Epidermal melanocyte (primary cell): ENCODE measurements around the gene GAS7.
"Not testable (repeated sequence)": the region's sequence is repeated elsewhere in the genome, so short reads cannot be mapped to it uniquely, and the experiment has no call there.

Source experiments
- DNase-seq: peaks from one replicate; pipeline ENCODE4 v3.0.0; 2011; ENCODE audit warnings: low spot score; ENCODE audit not compliant: insufficient read length

GAS7 gene

DNA sequence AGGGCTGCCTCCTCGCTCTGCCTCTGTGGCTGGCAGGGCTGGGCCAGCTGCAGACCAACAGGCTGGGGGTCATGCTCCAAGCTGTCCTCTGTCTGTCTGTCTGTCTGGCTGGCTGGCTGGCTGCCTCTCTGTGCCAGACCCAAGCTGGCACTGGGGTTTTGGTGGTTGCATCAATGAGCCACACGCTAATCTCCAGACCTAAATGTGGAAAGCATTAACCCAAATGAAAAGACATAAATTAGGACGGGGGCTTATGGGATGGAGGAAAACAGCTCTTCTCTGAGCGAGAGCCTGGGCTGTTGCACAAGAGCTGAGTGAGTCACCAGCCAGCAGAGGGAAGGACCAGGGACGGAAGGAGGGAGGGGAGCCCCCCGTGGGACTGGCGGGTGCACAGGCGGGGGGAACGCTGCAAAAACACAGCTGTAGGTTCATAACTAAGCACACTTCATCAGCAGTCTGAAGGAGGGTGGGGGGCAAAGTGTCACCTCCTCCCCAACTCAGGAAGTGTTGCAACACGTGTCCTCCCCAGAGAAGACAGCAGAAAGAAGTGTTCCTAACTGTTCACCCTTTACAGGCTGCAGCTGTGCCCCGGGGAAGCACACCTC is 83.4 kb downstream of the GAS7 start:
- peak; percentile 93 for DNase-seq

GRCh38 chr17:10112962-10113361 is 85.4 kb downstream of the GAS7 start:
- DNase-seq, result no peak

GRCh38 chr17:10111907-10112452 is 86.4 kb downstream of the GAS7 start:
- no peak for DNase-seq

DNA sequence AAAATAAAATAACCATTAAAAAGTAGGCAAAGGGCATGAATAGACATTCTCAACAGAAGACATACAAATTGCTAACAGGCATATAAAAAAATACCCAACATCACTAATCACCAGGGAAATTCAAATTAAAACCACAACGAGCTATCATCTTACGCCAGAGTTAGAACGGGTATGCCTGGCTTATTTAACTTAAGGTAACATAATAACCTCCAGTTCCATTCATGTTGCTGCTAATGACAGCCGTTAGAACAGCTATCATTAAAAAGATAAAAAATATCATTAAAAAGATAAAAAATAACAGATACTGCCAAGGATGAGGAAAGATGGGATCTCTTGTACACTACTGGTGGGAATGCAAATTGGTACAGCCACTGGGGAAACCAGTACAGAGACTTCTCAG is 89.3 kb downstream of the GAS7 start:
- DNase-seq, result no peak

DNA sequence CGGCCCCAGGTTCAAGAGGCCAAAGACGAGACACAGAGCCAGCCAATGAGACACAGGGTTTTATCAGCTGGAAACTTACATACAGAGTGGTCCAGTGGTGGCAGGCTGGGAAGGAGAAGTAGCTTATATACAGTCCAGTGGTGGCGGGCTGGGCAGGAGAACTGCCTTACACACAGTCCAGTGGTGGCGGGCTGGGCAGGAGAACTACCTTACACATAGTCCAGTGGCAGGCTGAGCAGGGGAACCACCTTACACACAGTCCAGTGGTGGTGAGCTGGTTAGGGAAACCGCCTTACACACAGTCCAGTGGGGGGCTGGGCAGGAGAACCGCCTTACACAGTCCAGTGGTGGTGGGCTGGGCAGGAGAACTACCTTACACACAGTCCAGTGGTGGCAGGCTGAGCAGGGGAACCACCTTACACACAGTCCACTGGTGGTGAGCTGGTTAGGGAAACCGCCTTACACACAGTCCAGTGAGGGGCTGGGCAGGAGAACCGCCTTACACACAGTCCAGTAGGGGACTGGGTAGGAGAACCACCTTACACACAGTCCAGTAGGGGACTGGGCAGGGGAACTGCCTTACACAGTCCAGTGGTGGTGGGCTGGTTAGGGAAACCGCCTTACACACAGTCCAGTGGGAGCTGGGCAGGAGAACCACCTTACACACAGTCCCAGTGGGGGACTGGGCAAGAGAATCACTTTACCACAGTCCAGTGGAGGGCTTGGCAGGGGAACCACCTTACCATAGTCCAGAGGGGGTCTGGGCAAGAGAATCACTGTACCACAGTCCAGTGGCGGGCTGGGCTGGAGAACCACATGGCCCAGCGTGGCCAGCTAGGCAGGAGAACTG is 90.9 kb downstream of the GAS7 start:
- DNase-seq, result no peak

GRCh38 chr17:10106067-10106466 is 92.3 kb downstream of the GAS7 start:
- no peak for DNase-seq

GRCh38 chr17:10105513-10106001 is 92.8 kb downstream of the GAS7 start:
- DNase-seq, result no peak

GRCh38 chr17:10103712-10104111 is 94.7 kb downstream of the GAS7 start:
- DNase-seq, result no peak

GRCh38 chr17:10102817-10103216 is 95.6 kb downstream of the GAS7 start:
- DNase-seq, result no peak

DNA sequence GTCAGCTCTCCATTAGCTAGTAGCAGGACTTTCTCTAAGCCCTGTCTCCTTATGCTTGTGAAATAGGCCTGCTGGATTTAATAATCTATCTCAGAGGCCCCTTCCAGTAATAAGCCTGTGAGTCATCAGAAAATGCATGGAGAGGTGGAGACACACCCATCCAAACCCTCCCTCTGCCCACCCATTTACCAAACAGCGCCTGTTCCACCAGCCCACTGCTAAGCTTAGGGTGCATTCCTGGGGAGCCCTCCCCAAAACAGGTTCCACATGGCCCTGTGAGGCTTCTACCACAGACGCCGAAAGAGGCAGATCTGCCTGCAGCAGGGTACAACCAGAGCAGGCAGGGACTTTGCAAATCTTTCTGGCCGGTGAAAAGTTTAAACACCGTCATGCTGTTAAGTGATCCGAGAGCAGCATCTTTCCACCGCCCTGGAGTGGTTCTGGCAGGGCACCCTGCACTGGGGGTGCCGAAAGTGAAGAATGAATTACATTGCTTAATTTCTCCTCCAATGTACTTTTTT is 99.3 kb downstream of the GAS7 start:
- peak; percentile 40 for DNase-seq

- DNase-seq, result no peak
Measured at GRCh38 chr17:10096596-10096995, 101.8 kb downstream of the GAS7 start.

- not testable (repeated sequence) for DNase-seq
Measured at GRCh38 chr17:10095295-10095694, 103.1 kb downstream of the GAS7 start.

GRCh38 chr17:10094797-10095196 is 103.6 kb downstream of the GAS7 start:
- no peak for DNase-seq

DNA sequence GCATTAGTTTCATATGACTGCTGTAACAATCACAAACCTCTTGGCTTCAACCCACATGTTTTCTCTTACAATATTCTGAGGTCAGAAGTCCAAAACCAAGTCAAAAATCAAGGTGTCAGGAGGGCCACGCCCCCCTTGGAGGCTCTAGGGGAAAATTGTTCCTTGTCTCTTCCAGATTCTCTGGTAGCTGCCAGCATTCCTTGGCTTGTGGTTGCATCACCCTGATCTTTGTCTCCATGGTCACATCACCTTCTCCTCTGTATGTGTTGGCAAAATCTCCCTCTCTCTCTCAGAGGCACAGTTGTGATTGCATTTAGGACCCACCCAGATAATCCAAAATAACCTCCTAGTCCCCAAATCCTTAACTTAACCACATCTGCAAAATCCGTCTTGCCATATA is 105.8 kb downstream of the GAS7 start:
- no peak for DNase-seq

DNA sequence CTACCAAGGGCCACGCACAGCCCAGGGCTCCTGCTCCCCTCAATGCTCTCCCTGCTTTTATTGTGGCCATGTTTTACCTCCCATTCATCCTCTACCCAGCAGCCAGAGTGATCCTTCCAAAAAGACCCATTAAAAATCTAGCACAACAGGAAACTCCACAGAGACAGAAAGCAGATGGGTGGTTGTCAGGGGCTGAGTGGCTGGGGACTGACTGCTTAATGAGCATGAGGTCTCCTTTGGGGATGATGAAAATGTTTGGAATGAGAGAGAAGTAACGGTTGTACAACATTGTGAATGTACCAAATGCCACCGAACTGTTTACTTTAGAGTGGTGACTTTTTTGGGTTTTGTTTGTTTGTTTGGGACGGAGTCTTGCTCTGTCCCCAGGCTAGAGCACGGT is 107.4 kb downstream of the GAS7 start:
- DNase-seq, result no peak

- DNase-seq, result no peak
Measured at GRCh38 chr17:10089196-10089804, 109.1 kb downstream of the GAS7 start.

- DNase-seq, result no peak
Measured at GRCh38 chr17:10088444-10088843, 110.0 kb downstream of the GAS7 start.

GRCh38 chr17:10087355-10087754 is 111.1 kb downstream of the GAS7 start:
- DNase-seq, result no peak

DNA sequence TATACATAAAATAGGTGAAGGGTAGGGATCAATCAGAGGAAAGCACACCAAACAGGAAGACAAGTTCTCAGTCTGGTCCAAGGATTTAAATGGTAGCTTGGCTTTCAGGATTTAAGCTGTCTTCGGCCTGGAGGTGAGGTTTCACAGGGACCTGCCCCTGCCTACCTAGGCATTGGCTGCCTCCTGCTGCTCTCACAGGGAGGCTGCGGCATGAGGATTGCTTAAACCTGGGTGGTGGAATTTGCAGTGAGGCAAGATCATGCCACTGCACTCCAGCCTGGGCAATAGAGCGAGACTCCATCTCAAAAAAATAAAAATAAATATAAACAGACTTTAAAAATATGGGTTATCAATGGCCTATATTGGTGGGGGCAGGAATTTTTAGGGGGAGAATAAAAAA is 114.5 kb downstream of the GAS7 start:
- DNase-seq, result no peak

GRCh38 chr17:10082795-10083194 is 115.6 kb downstream of the GAS7 start:
- DNase-seq, result no peak

DNA sequence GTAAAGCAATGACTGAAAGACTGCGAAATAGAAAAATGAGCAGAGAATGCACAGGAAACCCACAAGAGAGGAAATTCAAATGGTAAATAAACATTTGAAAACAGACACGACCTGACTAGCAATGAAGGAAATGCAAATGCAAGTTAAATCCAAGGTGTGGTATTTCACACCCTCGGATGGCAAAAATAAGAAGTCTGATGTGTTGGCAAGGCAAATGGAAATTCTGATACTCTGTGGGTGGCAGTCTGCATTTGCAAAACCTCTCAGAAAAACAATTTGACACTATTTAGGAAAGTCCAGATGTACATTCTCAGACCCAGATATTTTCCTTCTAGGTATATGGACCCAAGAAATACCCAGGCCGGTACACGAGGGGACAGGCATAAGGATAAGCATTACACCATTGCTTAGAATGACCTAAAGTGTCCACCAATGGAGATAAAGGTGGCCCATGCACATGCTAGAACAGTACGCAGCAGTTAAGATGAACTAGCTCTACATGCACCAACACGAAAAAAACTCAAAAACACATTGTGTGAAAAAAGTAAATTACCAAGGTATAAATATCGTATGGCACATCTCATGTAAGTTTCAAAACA is 116.7 kb downstream of the GAS7 start:
- no peak for DNase-seq
